GM13977 (cell line): ENCODE measurements around the gene ERAL1.

ENCODE experiments used
- DNase-seq: peaks from one replicate; pipeline ENCODE4 v3.0.0; 2012; ENCODE audit warnings: low spot score
- in situ Hi-C: fragments of 300-500 bp; cut with MboI; formaldehyde crosslinking; loops from one replicate; pipeline ENCODE4 v1.12.0; 2022; ENCODE audit warnings: low sequenced_read_pairs, low pct_unique_long_range_greater_than_20kb, mixed read lengths, inconsistent platforms; ENCODE audit not compliant: unreplicated experiment
- TF ChIP-seq, protein P1 (sequence below): IDR thresholded peaks from 2 replicates; pipeline ENCODE4 v1.5.1; 2012; ENCODE audit warnings: mild to moderate bottlenecking, control low read depth; ENCODE audit not compliant: insufficient read depth; ENCODE audit errors: extremely low read depth, missing control alignments

Gene ERAL1

DNA sequence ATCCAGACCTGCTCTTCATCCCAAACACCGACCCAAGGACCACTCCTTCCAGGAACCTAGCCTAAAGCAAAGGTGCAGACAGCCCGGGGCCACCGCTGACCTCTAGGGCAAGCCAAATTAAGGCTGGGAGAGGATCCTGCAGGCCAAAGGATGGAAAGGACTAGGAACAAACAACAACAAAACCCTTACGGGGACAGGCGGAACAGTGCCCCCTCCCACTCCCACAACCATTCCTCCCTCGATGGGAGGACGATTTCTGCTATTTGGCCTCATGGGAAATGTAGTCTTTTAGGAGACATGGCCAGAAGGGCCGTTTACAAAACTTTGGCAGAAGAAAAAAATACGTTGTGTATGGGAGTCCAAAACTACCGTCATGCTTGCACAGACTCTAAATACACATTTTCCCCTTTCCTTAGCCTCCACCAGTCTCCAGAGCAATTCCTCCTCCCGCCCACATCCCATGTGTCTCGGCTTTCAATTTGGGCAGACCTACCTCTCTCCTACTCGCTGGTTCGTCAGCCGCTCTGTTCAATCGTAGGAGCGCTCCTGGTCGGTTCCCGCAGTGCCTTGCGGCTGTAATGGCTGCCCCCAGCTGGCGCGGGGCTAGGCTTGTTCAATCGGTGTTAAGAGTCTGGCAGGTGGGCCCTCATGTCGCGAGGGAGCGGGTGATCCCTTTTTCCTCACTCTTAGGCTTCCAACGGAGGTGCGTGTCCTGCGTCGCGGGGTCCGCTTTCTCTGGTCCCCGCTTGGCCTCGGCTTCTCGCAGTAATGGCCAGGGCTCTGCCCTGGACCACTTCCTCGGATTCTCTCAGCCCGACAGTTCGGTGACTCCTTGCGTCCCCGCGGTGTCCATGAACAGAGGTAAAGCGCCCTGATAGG is at the start of gene ERAL1:
Gene ERAL1 (plus strand): TSS at position 560 of the 879 bp plus-strand sequence. CDS start 19 bp downstream, at position 579.
- TF ChIP-seq, protein P1, sequence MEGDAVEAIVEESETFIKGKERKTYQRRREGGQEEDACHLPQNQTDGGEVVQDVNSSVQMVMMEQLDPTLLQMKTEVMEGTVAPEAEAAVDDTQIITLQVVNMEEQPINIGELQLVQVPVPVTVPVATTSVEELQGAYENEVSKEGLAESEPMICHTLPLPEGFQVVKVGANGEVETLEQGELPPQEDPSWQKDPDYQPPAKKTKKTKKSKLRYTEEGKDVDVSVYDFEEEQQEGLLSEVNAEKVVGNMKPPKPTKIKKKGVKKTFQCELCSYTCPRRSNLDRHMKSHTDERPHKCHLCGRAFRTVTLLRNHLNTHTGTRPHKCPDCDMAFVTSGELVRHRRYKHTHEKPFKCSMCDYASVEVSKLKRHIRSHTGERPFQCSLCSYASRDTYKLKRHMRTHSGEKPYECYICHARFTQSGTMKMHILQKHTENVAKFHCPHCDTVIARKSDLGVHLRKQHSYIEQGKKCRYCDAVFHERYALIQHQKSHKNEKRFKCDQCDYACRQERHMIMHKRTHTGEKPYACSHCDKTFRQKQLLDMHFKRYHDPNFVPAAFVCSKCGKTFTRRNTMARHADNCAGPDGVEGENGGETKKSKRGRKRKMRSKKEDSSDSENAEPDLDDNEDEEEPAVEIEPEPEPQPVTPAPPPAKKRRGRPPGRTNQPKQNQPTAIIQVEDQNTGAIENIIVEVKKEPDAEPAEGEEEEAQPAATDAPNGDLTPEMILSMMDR, result no peak
- in situ Hi-C loops, result no loop called here

DNA sequence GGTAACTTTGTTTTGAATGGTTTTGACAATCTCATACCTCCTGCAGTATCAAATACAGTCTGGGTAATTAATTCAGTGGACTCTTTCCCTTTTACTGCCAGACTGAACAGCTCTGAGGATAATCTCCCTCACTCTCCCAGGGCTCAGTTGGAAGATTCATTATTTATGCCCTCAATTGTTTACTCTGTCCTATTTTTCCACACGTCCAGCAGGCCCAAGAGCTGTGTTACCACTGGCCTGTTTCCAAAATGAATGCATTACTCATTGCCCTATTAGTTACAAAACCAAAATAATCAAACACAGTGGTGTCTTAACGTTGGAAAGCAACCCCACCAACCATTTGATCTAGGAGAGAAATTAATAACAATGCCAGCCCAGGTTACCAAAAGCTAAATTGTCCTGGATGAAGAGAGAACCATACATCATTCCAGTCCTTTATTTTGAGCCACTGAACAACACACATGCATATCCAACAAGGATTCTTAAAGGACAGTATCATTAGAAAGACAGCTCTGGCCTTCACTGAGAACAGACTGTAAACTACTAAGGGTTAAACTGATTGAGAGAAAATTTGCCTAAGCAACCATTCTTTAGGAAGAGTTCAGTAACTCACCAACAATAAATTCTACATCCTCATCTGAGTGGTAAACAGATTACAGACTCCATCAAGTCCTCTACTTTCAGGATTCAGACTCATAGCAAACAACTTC is 46.7 kb upstream of the ERAL1 start:
- no peak for DNase-seq
- TF ChIP-seq, protein P1, result no peak
- in situ Hi-C loops, result no loop called here

More for the DNA sequence above, at the start of gene ERAL1:
- peak; percentile 87 for DNase-seq

DNA sequence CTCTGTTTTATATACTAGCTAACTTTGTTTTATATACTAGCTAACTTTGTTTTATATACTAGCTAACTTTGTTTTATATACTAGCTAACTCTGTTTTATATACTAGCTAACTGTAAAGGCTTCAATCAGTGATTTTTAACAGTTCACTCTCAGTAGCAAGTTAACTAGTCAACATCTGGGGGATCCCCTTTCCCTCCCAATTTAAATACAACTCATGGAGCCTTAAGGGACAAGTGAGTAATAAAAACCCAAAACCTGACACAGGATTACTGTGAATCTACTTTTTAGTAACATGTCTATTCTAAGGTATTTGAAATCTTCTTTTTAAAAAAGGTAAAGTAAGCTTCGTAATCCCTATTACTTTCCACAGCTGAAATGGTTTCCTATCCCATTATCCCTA is 44.4 kb upstream of the ERAL1 start:
- TF ChIP-seq, protein P1, result no peak
- in situ Hi-C loops, result no loop called here
- peak; percentile 31 for DNase-seq

DNA sequence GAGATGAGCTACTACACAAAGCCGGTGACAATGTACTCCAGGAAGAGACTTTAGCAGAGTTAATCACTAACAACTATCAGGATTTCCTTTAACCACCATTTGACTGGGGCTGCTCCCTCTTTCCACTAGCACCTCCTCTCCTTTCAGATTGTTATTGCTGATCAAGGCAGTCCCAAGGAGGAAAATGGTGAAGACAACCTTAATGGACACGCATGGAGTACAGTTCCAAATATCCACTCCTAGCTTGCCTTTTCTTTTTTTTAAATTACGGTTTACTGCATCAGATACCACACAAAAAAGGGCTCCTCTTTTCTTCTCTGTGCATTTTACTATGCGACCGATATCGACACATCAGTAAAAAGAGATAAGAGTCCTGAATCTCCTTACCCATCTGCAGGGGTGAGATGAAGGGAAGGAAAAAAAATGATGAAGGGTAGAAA is 43.1 kb upstream of the ERAL1 start:
- in situ Hi-C loops, result no loop called here
- peak; percentile 23 for DNase-seq
- TF ChIP-seq, protein P1, result no peak

DNA sequence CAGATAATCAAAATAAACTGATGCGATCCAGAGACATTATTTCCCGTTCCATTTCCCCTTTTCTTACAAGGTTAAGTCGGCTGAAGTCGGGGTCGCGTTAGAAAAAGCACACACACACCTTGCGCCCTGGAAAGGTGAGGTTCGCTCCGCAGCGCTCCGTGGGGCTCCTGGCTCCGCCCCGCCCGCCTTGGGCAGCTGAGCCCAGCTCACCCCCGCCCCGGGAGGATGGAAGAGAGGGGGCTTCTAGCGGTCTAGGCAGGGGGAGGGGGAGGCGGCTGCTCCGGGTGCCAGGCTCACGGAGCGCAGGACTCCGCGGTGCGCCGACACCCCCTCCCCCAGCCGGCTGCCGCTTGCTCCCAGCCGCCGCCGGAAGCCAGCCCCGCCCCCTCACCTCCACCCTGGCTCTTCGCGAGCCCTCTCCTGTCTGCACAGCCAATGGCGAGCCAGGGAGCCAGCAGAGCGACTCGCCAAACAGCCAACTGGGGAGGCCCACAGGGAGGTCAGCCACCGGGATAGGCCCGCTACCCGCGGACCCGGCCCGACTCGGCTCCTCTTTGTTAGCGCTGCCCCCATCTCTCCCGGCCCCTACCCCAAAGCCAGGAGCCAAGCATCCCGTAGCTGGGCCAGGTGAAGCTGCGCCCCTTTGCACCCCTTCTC is 42.6 kb upstream of the ERAL1 start:
- in situ Hi-C loops, result no loop called here
- TF ChIP-seq, protein P1, result no peak
- peak; percentile 99 for DNase-seq

DNA sequence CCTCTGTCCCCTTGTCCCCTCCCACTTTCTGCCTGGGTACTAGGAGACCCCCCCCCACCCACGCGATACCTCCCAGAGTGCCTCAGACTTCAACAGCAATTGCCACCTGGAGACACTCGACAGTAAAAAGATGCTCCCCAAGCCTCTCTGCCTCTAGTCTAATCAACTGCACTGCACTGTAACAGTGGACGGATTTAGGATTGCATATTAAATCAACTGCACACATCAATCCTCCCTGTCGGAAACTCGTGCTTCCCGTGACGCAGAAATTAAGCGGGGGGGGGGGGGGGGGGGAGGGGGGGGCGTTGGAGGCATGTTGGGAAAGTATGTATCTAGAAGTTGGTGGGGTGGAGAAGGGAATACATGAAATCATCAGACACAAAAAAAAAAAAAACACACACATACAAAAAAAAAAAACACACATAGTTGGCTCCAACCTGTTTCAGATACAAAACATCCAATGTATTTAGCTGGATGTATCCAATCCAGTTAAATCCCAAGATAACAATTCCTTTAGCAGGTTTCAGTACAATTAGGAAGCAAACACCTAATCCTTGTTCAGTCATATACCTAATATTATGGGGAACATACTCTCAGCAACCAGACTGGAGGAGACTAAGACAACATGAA is 42.0 kb upstream of the ERAL1 start:
- in situ Hi-C loops, result no loop called here
- DNase-seq, result no peak
- TF ChIP-seq, protein P1, result no peak
